CD4-positive, alpha-beta T cell treated with Interleukin-15 for 4 hours (primary cell): Measurements from ENCODE around the gene TRIM65.
"Not testable (repeated sequence)": the region's sequence is repeated elsewhere in the genome, so short reads cannot be mapped to it uniquely, and the experiment has no call there.

Experiments used
- DNase-seq: peaks from one replicate; pipeline ENCODE4 v3.0.0-alpha.2; 2020; ENCODE audit warnings: low spot score

Gene TRIM65

GRCh38 chr17:75875182-75875939, 21.4 kb downstream of the TRIM65 start:
- no peak for DNase-seq

GRCh38 chr17:75874323-75875181, 22.2 kb downstream of the TRIM65 start:
- DNase-seq = no peak

GRCh38 chr17:75873587-75874322, 23.0 kb downstream of the TRIM65 start:
- DNase-seq = no peak

GRCh38 chr17:75872434-75873351, 24.1 kb downstream of the TRIM65 start:
- peak; percentile 73 for DNase-seq

- not testable (repeated sequence) for DNase-seq
Observed at GRCh38 chr17:75870228-75870627, 26.5 kb downstream of the TRIM65 start.

- DNase-seq = no peak
Observed at GRCh38 chr17:75869282-75870141, 27.2 kb downstream of the TRIM65 start.

GRCh38 chr17:75868730-75869281, 27.9 kb downstream of the TRIM65 start:
- DNase-seq = not testable (repeated sequence)

GRCh38 chr17:75865404-75866188, 31.2 kb downstream of the TRIM65 start:
- not testable (repeated sequence) for DNase-seq

GRCh38 chr17:75864887-75865286, 31.9 kb downstream of the TRIM65 start:
- DNase-seq = peak; percentile 34

- peak; percentile 45 for DNase-seq
Observed at GRCh38 chr17:75864448-75864871, 32.3 kb downstream of the TRIM65 start.

GRCh38 chr17:75861927-75862317, 34.8 kb downstream of the TRIM65 start:
- no peak for DNase-seq

GRCh38 chr17:75859358-75859757, 37.4 kb downstream of the TRIM65 start:
- not testable (repeated sequence) for DNase-seq

- no peak for DNase-seq
Observed at GRCh38 chr17:75856062-75856756, 40.5 kb downstream of the TRIM65 start.

GRCh38 chr17:75855310-75856061, 41.3 kb downstream of the TRIM65 start, which contains the start of gene WBP2:
Gene WBP2 (minus strand): TSS chr17:75855335. CDS start chr17:75855297, 38 bp downstream.
- peak; percentile 99 for DNase-seq

GRCh38 chr17:75854881-75855309, 41.9 kb downstream of the TRIM65 start:
- DNase-seq = no peak

GRCh38 chr17:75854101-75854748, 42.5 kb downstream of the TRIM65 start:
- DNase-seq = no peak

GRCh38 chr17:75853433-75853832, 43.3 kb downstream of the TRIM65 start:
- DNase-seq = no peak
